MM.1S (cell line): ENCODE measurements around the gene GRWD1.

Experiments used
- DNase-seq: peaks from one replicate; pipeline ENCODE4 v3.0.0-alpha.2; 2015
- H2AFZ ChIP-seq: fragments of 300-600 bp; sonication (generic); 2 replicates; pipeline ENCODE4 v1.6.0; 2016; ENCODE audit warnings: antibody characterized with exemption, low read length
- H3F3A ChIP-seq: fragments of 300-600 bp; sonication (generic); 2 replicates; pipeline ENCODE4 v1.6.1; 2016; ENCODE audit warnings: mild to moderate bottlenecking, antibody characterized with exemption, low read length, moderate library complexity, mixed read lengths; ENCODE audit not compliant: insufficient read depth
- H3K27ac ChIP-seq: fragments of 300-600 bp; sonication (generic); 2 replicates; pipeline ENCODE4 v1.5.1; 2016; ENCODE audit warnings: mild to moderate bottlenecking, low read length
- H3K27me3 ChIP-seq: fragments of 300-600 bp; sonication (generic); replicated peaks from 2 replicates; pipeline ENCODE4 v1.6.0; 2016; ENCODE audit warnings: low read length; ENCODE audit not compliant: insufficient read depth
- H3K36me3 ChIP-seq: fragments of 300-600 bp; sonication (generic); replicated peaks from 2 replicates; pipeline ENCODE4 v1.6.1; 2016; ENCODE audit warnings: mild to moderate bottlenecking, low read length, mixed read lengths; ENCODE audit not compliant: insufficient read depth
- H3K4me1 ChIP-seq: fragments of 300-600 bp; sonication (generic); 2 replicates; pipeline ENCODE4 v1.6.1; 2016; ENCODE audit warnings: low read length, mixed read lengths
- H3K4me2 ChIP-seq: fragments of 300-600 bp; sonication (generic); 2 replicates; pipeline ENCODE4 v1.6.0; 2016; ENCODE audit warnings: low read depth, low read length
- H3K4me3 ChIP-seq: fragments of 300-600 bp; sonication (generic); 2 replicates; pipeline ENCODE4 v1.5.1; 2016; ENCODE audit warnings: low read length, mixed read lengths
- H3K79me2 ChIP-seq: fragments of 300-600 bp; sonication (generic); 2 replicates; pipeline ENCODE4 v1.6.1; 2016; ENCODE audit warnings: mixed run types, low read length, mixed read lengths
- H3K9ac ChIP-seq: fragments of 300-600 bp; sonication (generic); 2 replicates; pipeline ENCODE4 v1.6.1; 2016; ENCODE audit warnings: low read length, mixed read lengths
- H3K9me2 ChIP-seq: fragments of 300-600 bp; sonication (generic); replicated peaks from 2 replicates; pipeline ENCODE4 v1.6.1; 2016; ENCODE audit warnings: mild to moderate bottlenecking, low read length, mixed read lengths; ENCODE audit not compliant: insufficient read depth
- H3K9me3 ChIP-seq: fragments of 300-600 bp; sonication (generic); replicated peaks from 2 replicates; pipeline ENCODE4 v1.6.1; 2016; ENCODE audit warnings: mild to moderate bottlenecking, low read length, mixed read lengths; ENCODE audit not compliant: insufficient read depth
- H4K20me1 ChIP-seq: fragments of 300-600 bp; sonication (generic); 2 replicates; pipeline ENCODE4 v1.6.1; 2016; ENCODE audit warnings: mild to moderate bottlenecking, low read length, moderate library complexity, mixed read lengths; ENCODE audit not compliant: insufficient read depth
- EZH2 ChIP-seq: fragments of 300-600 bp; sonication (generic); optimal IDR thresholded peaks from 2 replicates; pipeline ENCODE3; 2017; ENCODE audit warnings: low read depth, mild to moderate bottlenecking, antibody characterized with exemption, low read length, mixed read lengths
- EZH2phosphoT487 ChIP-seq: fragments of 300-600 bp; sonication (generic); IDR thresholded peaks from 2 replicates; pipeline ENCODE4 v1.6.1; 2018; ENCODE audit warnings: antibody characterized with exemption, low read length
- TF ChIP-seq, protein P1 (sequence below): fragments of 300-600 bp; sonication (generic); IDR thresholded peaks from 2 replicates; pipeline ENCODE4 v1.5.1; 2016; ENCODE audit warnings: antibody characterized with exemption, low read length, mixed read lengths

Gene GRWD1

GRCh38 chr19:48415806-48416221 lies 30.0 kb upstream of the GRWD1 start:
- Histone ChIP-seq H3F3A (peaks cover 17% of the 10 kb centered on the region), H3K4me2 (no peak overlapping the region), H3K9me2 (no peaks in the 10 kb centered on the region), H3K27me3 (peaks cover 18% of the 10 kb centered on the region), H3K79me2 (no peaks in the 10 kb centered on the region), H2AFZ (no peak overlapping the region), H4K20me1 (no peaks in the 10 kb centered on the region), H3K4me3 (no peak overlapping the region), H3K4me1 (peaks cover 12% of the 10 kb centered on the region), H3K9ac (no peak overlapping the region), H3K9me3 (no peaks in the 10 kb centered on the region), H3K36me3 (no peaks in the 10 kb centered on the region), H3K27ac (no peak overlapping the region)
- TF ChIP-seq, protein P1, sequence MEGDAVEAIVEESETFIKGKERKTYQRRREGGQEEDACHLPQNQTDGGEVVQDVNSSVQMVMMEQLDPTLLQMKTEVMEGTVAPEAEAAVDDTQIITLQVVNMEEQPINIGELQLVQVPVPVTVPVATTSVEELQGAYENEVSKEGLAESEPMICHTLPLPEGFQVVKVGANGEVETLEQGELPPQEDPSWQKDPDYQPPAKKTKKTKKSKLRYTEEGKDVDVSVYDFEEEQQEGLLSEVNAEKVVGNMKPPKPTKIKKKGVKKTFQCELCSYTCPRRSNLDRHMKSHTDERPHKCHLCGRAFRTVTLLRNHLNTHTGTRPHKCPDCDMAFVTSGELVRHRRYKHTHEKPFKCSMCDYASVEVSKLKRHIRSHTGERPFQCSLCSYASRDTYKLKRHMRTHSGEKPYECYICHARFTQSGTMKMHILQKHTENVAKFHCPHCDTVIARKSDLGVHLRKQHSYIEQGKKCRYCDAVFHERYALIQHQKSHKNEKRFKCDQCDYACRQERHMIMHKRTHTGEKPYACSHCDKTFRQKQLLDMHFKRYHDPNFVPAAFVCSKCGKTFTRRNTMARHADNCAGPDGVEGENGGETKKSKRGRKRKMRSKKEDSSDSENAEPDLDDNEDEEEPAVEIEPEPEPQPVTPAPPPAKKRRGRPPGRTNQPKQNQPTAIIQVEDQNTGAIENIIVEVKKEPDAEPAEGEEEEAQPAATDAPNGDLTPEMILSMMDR, result no peak
- TF ChIP-seq EZH2 (no peak), EZH2phosphoT487 (no peak)
- DNase-seq, result no peak

- Histone ChIP-seq H3K4me3 (no peak overlapping the region), H3K27me3 (peaks cover 18% of the 10 kb centered on the region), H3K9me2 (no peaks in the 10 kb centered on the region), H3K4me2 (no peak overlapping the region), H3F3A (peaks cover 17% of the 10 kb centered on the region), H4K20me1 (no peaks in the 10 kb centered on the region), H3K9me3 (no peaks in the 10 kb centered on the region), H3K4me1 (peaks cover 12% of the 10 kb centered on the region), H2AFZ (no peak overlapping the region), H3K79me2 (no peaks in the 10 kb centered on the region), H3K9ac (no peak overlapping the region), H3K27ac (no peak overlapping the region), H3K36me3 (no peaks in the 10 kb centered on the region)
- no peak for TF ChIP-seq EZH2
- TF ChIP-seq, protein P1, result no peak
- no peak for TF ChIP-seq EZH2phosphoT487
- no peak for DNase-seq
These were observed 28.4 kb upstream of the GRWD1 start for GRCh38 chr19:48417421-48417820.

GRCh38 chr19:48418317-48419064 lies 27.3 kb upstream of the GRWD1 start:
- H3K4me3 ChIP-seq, result peak overlapping the region; percentile 48; the same call in 1 of the 2 replicates
- peaks cover 12% of the 10 kb centered on the region for H3K4me1 ChIP-seq
- peak overlapping the region; percentile 31; the same call in 1 of the 2 replicates for H3K27ac ChIP-seq
- H3K9me3 ChIP-seq, result no peaks in the 10 kb centered on the region
- no peaks in the 10 kb centered on the region for H4K20me1 ChIP-seq
- H2AFZ ChIP-seq, result peak overlapping the region; percentile 74
- peak overlapping the region; percentile 62 for H3K4me2 ChIP-seq
- peaks cover 17% of the 10 kb centered on the region for H3K27me3 ChIP-seq
- no peaks in the 10 kb centered on the region for H3K79me2 ChIP-seq
- H3K9ac ChIP-seq, result peak overlapping the region; percentile 33; the same call in 1 of the 2 replicates
- peaks cover 17% of the 10 kb centered on the region for H3F3A ChIP-seq
- TF ChIP-seq EZH2, result no peak
- TF ChIP-seq, protein P1, result peak; percentile 52
- no peaks in the 10 kb centered on the region for H3K36me3 ChIP-seq
- DNase-seq, result peak; percentile 75
- no peaks in the 10 kb centered on the region for H3K9me2 ChIP-seq
